HCT116 (cell line): Measurements from ENCODE around the gene EFL1.
"Not testable (repeated sequence)": the region's sequence is repeated elsewhere in the genome, so short reads cannot be mapped to it uniquely, and the experiment has no call there.

Experiments
- CBX3 ChIP-seq: IDR thresholded peaks from 2 replicates; pipeline ENCODE4 v1.6.1; 2012; ENCODE audit warnings: low read depth
- CEBPB ChIP-seq: IDR thresholded peaks from 2 replicates; pipeline ENCODE4 v1.6.1; 2012; ENCODE audit warnings: low read depth
- ELF1 ChIP-seq: IDR thresholded peaks from 2 replicates; pipeline ENCODE4 v1.6.1; 2012; ENCODE audit warnings: low read depth, borderline replicate concordance
- EZH2 ChIP-seq: fragments of 200-600 bp; sonication (generic); IDR thresholded peaks from 2 replicates; pipeline ENCODE4 v1.6.1; 2017; ENCODE audit warnings: antibody characterized with exemption, mixed run types
- JUND ChIP-seq: IDR thresholded peaks from 2 replicates; pipeline ENCODE4 v1.6.1; 2012
- MAX ChIP-seq: IDR thresholded peaks from 2 replicates; pipeline ENCODE4 v1.6.1; 2012
- POLR2A ChIP-seq: IDR thresholded peaks from 2 replicates; pipeline ENCODE4 v1.7.0; 2011; ENCODE audit warnings: borderline replicate concordance; ENCODE audit not compliant: insufficient read depth, insufficient read length; ENCODE audit errors: extremely low read depth
- POLR2AphosphoS5 ChIP-seq: IDR thresholded peaks from 2 replicates; pipeline ENCODE4 v1.6.1; 2011; ENCODE audit warnings: mild to moderate bottlenecking, low read depth, low read length, moderate library complexity
- RAD21 ChIP-seq: IDR thresholded peaks from 2 replicates; pipeline ENCODE4 v1.6.1; 2012; ENCODE audit warnings: low read depth, mild to moderate bottlenecking
- ZBTB33 ChIP-seq: IDR thresholded peaks from 2 replicates; pipeline ENCODE4 v1.6.1; 2011; ENCODE audit warnings: mild to moderate bottlenecking, low read length, moderate library complexity; ENCODE audit not compliant: insufficient replicate concordance; ENCODE audit errors: extremely low read depth
- ZNF274 ChIP-seq: fragments of 200-500 bp; sonication (Bioruptor generic); IDR thresholded peaks from 2 replicates; pipeline ENCODE4 v1.6.1; 2014; ENCODE audit warnings: mild to moderate bottlenecking, low read depth, low read length, inconsistent platforms
- TF ChIP-seq, protein P1 (sequence below), 3 experiments: fragments of 200-600 bp in 1 of 3; sonication (generic) in 1 of 3; IDR thresholded peaks in 2 of 3; conservative IDR thresholded peaks in 1 of 3; 2 replicates each; pipeline ENCODE4 v1.5.1; 2012 to 2017; ENCODE audit warnings: low read depth in 2 of 3, low read length in 2 of 3, antibody characterized with exemption in 1 of 3, borderline replicate concordance in 1 of 3, control low read depth in 1 of 3, mild to moderate bottlenecking in 1 of 3, mixed read lengths in 1 of 3, mixed run types in 1 of 3, moderate library complexity in 1 of 3; ENCODE audit not compliant: insufficient read depth in 1 of 3
- TF ChIP-seq, protein P2 (sequence below): IDR thresholded peaks from 2 replicates; pipeline ENCODE4 v1.6.1; 2012; ENCODE audit warnings: low read depth

- TF ChIP-seq, protein P1, sequence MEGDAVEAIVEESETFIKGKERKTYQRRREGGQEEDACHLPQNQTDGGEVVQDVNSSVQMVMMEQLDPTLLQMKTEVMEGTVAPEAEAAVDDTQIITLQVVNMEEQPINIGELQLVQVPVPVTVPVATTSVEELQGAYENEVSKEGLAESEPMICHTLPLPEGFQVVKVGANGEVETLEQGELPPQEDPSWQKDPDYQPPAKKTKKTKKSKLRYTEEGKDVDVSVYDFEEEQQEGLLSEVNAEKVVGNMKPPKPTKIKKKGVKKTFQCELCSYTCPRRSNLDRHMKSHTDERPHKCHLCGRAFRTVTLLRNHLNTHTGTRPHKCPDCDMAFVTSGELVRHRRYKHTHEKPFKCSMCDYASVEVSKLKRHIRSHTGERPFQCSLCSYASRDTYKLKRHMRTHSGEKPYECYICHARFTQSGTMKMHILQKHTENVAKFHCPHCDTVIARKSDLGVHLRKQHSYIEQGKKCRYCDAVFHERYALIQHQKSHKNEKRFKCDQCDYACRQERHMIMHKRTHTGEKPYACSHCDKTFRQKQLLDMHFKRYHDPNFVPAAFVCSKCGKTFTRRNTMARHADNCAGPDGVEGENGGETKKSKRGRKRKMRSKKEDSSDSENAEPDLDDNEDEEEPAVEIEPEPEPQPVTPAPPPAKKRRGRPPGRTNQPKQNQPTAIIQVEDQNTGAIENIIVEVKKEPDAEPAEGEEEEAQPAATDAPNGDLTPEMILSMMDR (IDR thresholded peaks at IDR 0.05 in 2 of 3, conservative IDR thresholded peaks at IDR 0.05 in 1 of 3; ENCODE audit: borderline replicate concordance in 1 of 3, insufficient read depth in 1 of 3, low read depth in 2 of 3, low read length in 2 of 3): not testable (repeated sequence)
- not testable (repeated sequence) for TF ChIP-seq MAX, ZNF274, CBX3, EZH2, POLR2A, POLR2AphosphoS5, RAD21, ZBTB33, ELF1, JUND, CEBPB
- TF ChIP-seq, protein P2, sequence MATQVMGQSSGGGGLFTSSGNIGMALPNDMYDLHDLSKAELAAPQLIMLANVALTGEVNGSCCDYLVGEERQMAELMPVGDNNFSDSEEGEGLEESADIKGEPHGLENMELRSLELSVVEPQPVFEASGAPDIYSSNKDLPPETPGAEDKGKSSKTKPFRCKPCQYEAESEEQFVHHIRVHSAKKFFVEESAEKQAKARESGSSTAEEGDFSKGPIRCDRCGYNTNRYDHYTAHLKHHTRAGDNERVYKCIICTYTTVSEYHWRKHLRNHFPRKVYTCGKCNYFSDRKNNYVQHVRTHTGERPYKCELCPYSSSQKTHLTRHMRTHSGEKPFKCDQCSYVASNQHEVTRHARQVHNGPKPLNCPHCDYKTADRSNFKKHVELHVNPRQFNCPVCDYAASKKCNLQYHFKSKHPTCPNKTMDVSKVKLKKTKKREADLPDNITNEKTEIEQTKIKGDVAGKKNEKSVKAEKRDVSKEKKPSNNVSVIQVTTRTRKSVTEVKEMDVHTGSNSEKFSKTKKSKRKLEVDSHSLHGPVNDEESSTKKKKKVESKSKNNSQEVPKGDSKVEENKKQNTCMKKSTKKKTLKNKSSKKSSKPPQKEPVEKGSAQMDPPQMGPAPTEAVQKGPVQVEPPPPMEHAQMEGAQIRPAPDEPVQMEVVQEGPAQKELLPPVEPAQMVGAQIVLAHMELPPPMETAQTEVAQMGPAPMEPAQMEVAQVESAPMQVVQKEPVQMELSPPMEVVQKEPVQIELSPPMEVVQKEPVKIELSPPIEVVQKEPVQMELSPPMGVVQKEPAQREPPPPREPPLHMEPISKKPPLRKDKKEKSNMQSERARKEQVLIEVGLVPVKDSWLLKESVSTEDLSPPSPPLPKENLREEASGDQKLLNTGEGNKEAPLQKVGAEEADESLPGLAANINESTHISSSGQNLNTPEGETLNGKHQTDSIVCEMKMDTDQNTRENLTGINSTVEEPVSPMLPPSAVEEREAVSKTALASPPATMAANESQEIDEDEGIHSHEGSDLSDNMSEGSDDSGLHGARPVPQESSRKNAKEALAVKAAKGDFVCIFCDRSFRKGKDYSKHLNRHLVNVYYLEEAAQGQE: not testable (repeated sequence)
Measured at GRCh38 chr15:82243644-82244043, 18.9 kb downstream of the EFL1 start.
